Osteocyte (in vitro differentiated cells): ENCODE results near the gene TKFC. TPM values are rescaled to one million over a fixed set of nuclear protein-coding genes. Genes with fewer than 3 reads are reported as not detected.

Source experiments
- DNase-seq: peaks from one replicate; pipeline ENCODE4 v3.0.0; 2021; ENCODE audit warnings: mixed read lengths; ENCODE audit not compliant: unreplicated experiment; ENCODE audit errors: extremely low spot score
- H3K27ac Mint-ChIP-seq: one replicate; pipeline ENCODE4 v1.8.0; 2021; ENCODE audit warnings: mild to moderate bottlenecking, mixed read lengths; ENCODE audit not compliant: unreplicated experiment
- H3K27me3 Mint-ChIP-seq: one replicate; pipeline ENCODE4 v1.8.0; 2021; ENCODE audit warnings: mixed read lengths; ENCODE audit not compliant: unreplicated experiment
- H3K36me3 Mint-ChIP-seq: one replicate; pipeline ENCODE4 v1.8.0; 2021; ENCODE audit warnings: mixed read lengths; ENCODE audit not compliant: unreplicated experiment
- H3K4me1 Mint-ChIP-seq: one replicate; pipeline ENCODE4 v1.8.0; 2021; ENCODE audit warnings: mixed read lengths; ENCODE audit not compliant: unreplicated experiment
- H3K4me3 Mint-ChIP-seq: one replicate; pipeline ENCODE4 v1.8.0; 2021; ENCODE audit warnings: mild to moderate bottlenecking, moderate library complexity, mixed read lengths; ENCODE audit not compliant: unreplicated experiment
- H3K9me3 Mint-ChIP-seq: one replicate; pipeline ENCODE4 v1.8.0; 2021; ENCODE audit warnings: mixed read lengths; ENCODE audit not compliant: unreplicated experiment
- CTCF ChIP-seq: fragments of 200-600 bp; sonication (generic); IDR thresholded peaks from 2 replicates; pipeline ENCODE4 v1.5.0; 2021; ENCODE audit warnings: antibody characterized with exemption, mild to moderate bottlenecking, moderate library complexity
- total RNA-seq: library from RNA; stranded (reverse); gene quantifications from 2 replicates; pipeline ENCODE4 v1.2.1, GENCODE V29; 2021

TKFC gene
- total RNA-seq, 1 donor from 2014 or later = 41.7 TPM

GRCh38 chr11:61306221-61306620, 26.8 kb upstream of the TKFC start:
- no peak overlapping the region for H3K27ac Mint-ChIP-seq
- H3K36me3 Mint-ChIP-seq = peaks cover 29% of the 10 kb centered on the region
- H3K4me3 Mint-ChIP-seq = no peak overlapping the region

GRCh38 chr11:61307354-61307753, 25.7 kb upstream of the TKFC start:
- Mint-ChIP-seq H3K4me3 (no peak overlapping the region), H3K4me1 (no peaks in the 10 kb centered on the region), H3K9me3 (no peaks in the 10 kb centered on the region), H3K27ac (no peak overlapping the region), H3K36me3 (peaks cover 24% of the 10 kb centered on the region), H3K27me3 (no peaks in the 10 kb centered on the region)
- no peak for DNase-seq
- no peak for TF ChIP-seq CTCF

More at GRCh38 chr11:61306221-61306620, 26.8 kb upstream of the TKFC start:
- no peaks in the 10 kb centered on the region for H3K27me3 Mint-ChIP-seq
- no peak for DNase-seq
- TF ChIP-seq CTCF = no peak
- H3K4me1 Mint-ChIP-seq = no peaks in the 10 kb centered on the region
- no peaks in the 10 kb centered on the region for H3K9me3 Mint-ChIP-seq

- Mint-ChIP-seq H3K36me3 (peaks cover 25% of the 10 kb centered on the region), H3K9me3 (no peaks in the 10 kb centered on the region), H3K4me1 (no peaks in the 10 kb centered on the region), H3K4me3 (no peak overlapping the region), H3K27ac (no peak overlapping the region), H3K27me3 (no peaks in the 10 kb centered on the region)
- no peak for DNase-seq
- no peak for TF ChIP-seq CTCF
These were observed 23.9 kb upstream of the TKFC start for GRCh38 chr11:61309141-61309540.

GRCh38 chr11:61309739-61310138, 23.3 kb upstream of the TKFC start:
- DNase-seq = no peak

GRCh38 chr11:61310749-61311148, 22.3 kb upstream of the TKFC start:
- H3K4me1 Mint-ChIP-seq = no peaks in the 10 kb centered on the region
- H3K27ac Mint-ChIP-seq = no peak overlapping the region
- H3K27me3 Mint-ChIP-seq = no peaks in the 10 kb centered on the region
- H3K4me3 Mint-ChIP-seq = no peak overlapping the region
- no peak for DNase-seq
- no peaks in the 10 kb centered on the region for H3K9me3 Mint-ChIP-seq
- TF ChIP-seq CTCF = no peak
- H3K36me3 Mint-ChIP-seq = peaks cover 24% of the 10 kb centered on the region

More at GRCh38 chr11:61309739-61310138, 23.3 kb upstream of the TKFC start:
- H3K9me3 Mint-ChIP-seq = no peaks in the 10 kb centered on the region
- no peak for TF ChIP-seq CTCF
- H3K4me1 Mint-ChIP-seq = no peaks in the 10 kb centered on the region
- no peak overlapping the region for H3K27ac Mint-ChIP-seq
- no peaks in the 10 kb centered on the region for H3K27me3 Mint-ChIP-seq
- no peak overlapping the region for H3K4me3 Mint-ChIP-seq
- H3K36me3 Mint-ChIP-seq = peaks cover 25% of the 10 kb centered on the region
